Measurements from ENCODE around the gene CIAO1. TPM values are rescaled to one million over a fixed set of nuclear protein-coding genes. Genes with fewer than 3 reads are reported as not detected.
A peak's percentile ranks its signal among the peaks of the same experiment; 100 is the strongest.

CIAO1 gene
- total and polyA plus RNA-seq, 2 of the 13 experiments (the other 11 are each of a cell fraction or from before 2014, with no cell fraction given): 99.3 to 120 TPM

DNA sequence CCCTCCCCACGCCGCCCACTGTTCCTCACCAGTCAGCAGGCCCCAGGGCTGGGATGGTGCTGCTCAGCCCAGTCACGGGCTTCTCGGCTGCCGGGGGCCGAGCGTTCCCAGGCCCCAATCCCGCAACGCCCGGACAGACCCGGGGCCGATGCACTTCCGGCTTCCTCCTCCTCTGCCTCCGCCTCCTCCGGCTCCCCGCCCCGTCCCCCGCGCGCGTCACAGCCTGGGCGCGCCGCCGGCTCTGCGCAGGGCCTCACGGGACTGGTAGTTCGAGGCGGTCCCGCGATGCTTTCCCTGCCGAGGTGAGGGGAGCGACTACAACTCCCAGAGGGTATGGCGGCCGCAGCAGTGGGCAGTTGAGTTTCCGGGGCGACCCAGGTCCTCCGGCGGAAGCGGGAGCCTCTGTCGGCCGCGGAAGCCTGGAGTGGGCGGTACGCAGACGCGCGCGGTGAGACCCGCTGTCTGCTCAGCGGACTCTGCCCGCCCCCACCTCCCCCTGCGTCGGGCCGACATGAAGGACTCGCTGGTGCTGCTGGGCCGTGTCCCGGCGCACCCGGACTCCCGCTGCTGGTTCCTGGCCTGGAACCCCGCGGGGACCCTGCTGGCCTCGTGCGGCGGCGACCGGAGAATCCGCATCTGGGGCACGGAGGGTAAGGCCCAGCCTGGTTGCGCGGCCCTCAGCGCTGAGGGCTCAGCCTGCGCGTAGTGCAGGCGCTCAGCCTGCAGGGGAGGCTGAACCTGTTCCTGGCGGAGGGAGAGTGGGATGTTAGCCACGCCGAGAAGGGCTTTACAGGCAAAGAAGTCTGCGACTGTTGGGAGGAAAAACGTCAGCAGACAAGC is at the start of gene CIAO1, which contains the start of gene TMEM127 (continued):
- TF ChIP-seq, protein P1, sequence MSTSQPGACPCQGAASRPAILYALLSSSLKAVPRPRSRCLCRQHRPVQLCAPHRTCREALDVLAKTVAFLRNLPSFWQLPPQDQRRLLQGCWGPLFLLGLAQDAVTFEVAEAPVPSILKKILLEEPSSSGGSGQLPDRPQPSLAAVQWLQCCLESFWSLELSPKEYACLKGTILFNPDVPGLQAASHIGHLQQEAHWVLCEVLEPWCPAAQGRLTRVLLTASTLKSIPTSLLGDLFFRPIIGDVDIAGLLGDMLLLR (CRISPR knock-in tag; IDR thresholded peaks at IDR 0.05): peak; percentile 42; the same call in 1 of the 2 replicates
- TF ChIP-seq ARNT (IDR thresholded peaks at IDR 0.05) (no peak), ZNF138 (CRISPR knock-in tag; IDR thresholded peaks at IDR 0.05; ENCODE audit: low read depth) (0 out of 2 replicates have a peak, but pooled peaks have one; percentile 45), FLYWCH1 (CRISPR knock-in tag; IDR thresholded peaks at IDR 0.05) (no peak), ZNF670 (CRISPR knock-in tag; IDR thresholded peaks at IDR 0.05; ENCODE audit: borderline replicate concordance) (peak; percentile 81), ZNF44 (CRISPR knock-in tag; IDR thresholded peaks at IDR 0.05) (no peak; the same call in 1 of the 2 replicates), POLR2AphosphoS5 (IDR thresholded peaks at IDR 0.05; ENCODE audit: low read depth, low read length) (peak; percentile 86), ZNF232 (CRISPR knock-in tag; IDR thresholded peaks at IDR 0.05; ENCODE audit: borderline replicate concordance) (peak; percentile 70; the same call in 1 of the 2 replicates), CBFB (CRISPR knock-in tag; IDR thresholded peaks at IDR 0.05) (peak; percentile 89), TCF7 (IDR thresholded peaks at IDR 0.05; ENCODE audit: low read depth) (no peak), ZNF563 (CRISPR knock-in tag; IDR thresholded peaks at IDR 0.05) (peak; percentile 5; the same call in 1 of the 2 replicates), SAP130 (CRISPR knock-in tag; IDR thresholded peaks at IDR 0.05; ENCODE audit: low read depth) (peak; percentile 97), NRL (CRISPR knock-in tag; IDR thresholded peaks at IDR 0.05; ENCODE audit: borderline replicate concordance) (peak; percentile 92), TEAD2 (CRISPR knock-in tag; IDR thresholded peaks at IDR 0.05) (no peak; the same call in 1 of the 2 replicates)
- TF ChIP-seq, protein P2, sequence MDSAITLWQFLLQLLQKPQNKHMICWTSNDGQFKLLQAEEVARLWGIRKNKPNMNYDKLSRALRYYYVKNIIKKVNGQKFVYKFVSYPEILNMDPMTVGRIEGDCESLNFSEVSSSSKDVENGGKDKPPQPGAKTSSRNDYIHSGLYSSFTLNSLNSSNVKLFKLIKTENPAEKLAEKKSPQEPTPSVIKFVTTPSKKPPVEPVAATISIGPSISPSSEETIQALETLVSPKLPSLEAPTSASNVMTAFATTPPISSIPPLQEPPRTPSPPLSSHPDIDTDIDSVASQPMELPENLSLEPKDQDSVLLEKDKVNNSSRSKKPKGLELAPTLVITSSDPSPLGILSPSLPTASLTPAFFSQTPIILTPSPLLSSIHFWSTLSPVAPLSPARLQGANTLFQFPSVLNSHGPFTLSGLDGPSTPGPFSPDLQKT (CRISPR knock-in tag; IDR thresholded peaks at IDR 0.05; ENCODE audit: borderline replicate concordance): peak; percentile 10; the same call in 1 of the 2 replicates
- TF ChIP-seq, protein P3, sequence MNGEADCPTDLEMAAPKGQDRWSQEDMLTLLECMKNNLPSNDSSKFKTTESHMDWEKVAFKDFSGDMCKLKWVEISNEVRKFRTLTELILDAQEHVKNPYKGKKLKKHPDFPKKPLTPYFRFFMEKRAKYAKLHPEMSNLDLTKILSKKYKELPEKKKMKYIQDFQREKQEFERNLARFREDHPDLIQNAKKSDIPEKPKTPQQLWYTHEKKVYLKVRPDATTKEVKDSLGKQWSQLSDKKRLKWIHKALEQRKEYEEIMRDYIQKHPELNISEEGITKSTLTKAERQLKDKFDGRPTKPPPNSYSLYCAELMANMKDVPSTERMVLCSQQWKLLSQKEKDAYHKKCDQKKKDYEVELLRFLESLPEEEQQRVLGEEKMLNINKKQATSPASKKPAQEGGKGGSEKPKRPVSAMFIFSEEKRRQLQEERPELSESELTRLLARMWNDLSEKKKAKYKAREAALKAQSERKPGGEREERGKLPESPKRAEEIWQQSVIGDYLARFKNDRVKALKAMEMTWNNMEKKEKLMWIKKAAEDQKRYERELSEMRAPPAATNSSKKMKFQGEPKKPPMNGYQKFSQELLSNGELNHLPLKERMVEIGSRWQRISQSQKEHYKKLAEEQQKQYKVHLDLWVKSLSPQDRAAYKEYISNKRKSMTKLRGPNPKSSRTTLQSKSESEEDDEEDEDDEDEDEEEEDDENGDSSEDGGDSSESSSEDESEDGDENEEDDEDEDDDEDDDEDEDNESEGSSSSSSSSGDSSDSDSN (CRISPR knock-in tag; IDR thresholded peaks at IDR 0.05): peak; percentile 98
- TF ChIP-seq, protein P4, sequence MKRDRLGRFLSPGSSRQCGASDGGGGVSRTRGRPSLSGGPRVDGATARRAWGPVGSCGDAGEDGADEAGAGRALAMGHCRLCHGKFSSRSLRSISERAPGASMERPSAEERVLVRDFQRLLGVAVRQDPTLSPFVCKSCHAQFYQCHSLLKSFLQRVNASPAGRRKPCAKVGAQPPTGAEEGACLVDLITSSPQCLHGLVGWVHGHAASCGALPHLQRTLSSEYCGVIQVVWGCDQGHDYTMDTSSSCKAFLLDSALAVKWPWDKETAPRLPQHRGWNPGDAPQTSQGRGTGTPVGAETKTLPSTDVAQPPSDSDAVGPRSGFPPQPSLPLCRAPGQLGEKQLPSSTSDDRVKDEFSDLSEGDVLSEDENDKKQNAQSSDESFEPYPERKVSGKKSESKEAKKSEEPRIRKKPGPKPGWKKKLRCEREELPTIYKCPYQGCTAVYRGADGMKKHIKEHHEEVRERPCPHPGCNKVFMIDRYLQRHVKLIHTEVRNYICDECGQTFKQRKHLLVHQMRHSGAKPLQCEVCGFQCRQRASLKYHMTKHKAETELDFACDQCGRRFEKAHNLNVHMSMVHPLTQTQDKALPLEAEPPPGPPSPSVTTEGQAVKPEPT (CRISPR knock-in tag; IDR thresholded peaks at IDR 0.05; ENCODE audit: low read depth): peak; percentile 81
- TF ChIP-seq, protein P5, sequence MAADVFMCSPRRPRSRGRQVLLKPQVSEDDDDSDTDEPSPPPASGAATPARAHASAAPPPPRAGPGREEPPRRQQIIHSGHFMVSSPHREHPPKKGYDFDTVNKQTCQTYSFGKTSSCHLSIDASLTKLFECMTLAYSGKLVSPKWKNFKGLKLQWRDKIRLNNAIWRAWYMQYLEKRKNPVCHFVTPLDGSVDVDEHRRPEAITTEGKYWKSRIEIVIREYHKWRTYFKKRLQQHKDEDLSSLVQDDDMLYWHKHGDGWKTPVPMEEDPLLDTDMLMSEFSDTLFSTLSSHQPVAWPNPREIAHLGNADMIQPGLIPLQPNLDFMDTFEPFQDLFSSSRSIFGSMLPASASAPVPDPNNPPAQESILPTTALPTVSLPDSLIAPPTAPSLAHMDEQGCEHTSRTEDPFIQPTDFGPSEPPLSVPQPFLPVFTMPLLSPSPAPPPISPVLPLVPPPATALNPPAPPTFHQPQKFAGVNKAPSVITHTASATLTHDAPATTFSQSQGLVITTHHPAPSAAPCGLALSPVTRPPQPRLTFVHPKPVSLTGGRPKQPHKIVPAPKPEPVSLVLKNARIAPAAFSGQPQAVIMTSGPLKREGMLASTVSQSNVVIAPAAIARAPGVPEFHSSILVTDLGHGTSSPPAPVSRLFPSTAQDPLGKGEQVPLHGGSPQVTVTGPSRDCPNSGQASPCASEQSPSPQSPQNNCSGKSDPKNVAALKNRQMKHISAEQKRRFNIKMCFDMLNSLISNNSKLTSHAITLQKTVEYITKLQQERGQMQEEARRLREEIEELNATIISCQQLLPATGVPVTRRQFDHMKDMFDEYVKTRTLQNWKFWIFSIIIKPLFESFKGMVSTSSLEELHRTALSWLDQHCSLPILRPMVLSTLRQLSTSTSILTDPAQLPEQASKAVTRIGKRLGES (CRISPR knock-in tag; IDR thresholded peaks at IDR 0.05; ENCODE audit: borderline replicate concordance): no peak
- TF ChIP-seq, protein P6, sequence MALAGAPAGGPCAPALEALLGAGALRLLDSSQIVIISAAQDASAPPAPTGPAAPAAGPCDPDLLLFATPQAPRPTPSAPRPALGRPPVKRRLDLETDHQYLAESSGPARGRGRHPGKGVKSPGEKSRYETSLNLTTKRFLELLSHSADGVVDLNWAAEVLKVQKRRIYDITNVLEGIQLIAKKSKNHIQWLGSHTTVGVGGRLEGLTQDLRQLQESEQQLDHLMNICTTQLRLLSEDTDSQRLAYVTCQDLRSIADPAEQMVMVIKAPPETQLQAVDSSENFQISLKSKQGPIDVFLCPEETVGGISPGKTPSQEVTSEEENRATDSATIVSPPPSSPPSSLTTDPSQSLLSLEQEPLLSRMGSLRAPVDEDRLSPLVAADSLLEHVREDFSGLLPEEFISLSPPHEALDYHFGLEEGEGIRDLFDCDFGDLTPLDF (CRISPR knock-in tag; IDR thresholded peaks at IDR 0.05): peak; percentile 88

All from HepG2 (cell line).